Activated naive CD8-positive, alpha-beta T cell treated with anti-CD3 and anti-CD28 coated beads, Interleukin-2, amount 50 U/mL, for 24 hours (primary cell): Measurements from ENCODE around the gene PNKD.

Source experiments
- ATAC-seq: fragments of 150-1000 bp; cut with Tn5 transposase; one replicate; pipeline ENCODE4 v1.10.0; 2021
- DNase-seq: peaks from one replicate; pipeline ENCODE4 v3.0.0; 2021
- H3K27ac Mint-ChIP-seq: one replicate; pipeline ENCODE4 v1.8.0; 2021; ENCODE audit warnings: mild to moderate bottlenecking, mixed read lengths
- H3K27me3 Mint-ChIP-seq: one replicate; pipeline ENCODE4 v1.8.0; 2021; ENCODE audit warnings: mixed read lengths
- H3K36me3 Mint-ChIP-seq: one replicate; pipeline ENCODE4 v1.8.0; 2021; ENCODE audit warnings: low read depth, mixed read lengths
- H3K4me1 Mint-ChIP-seq: one replicate; pipeline ENCODE4 v1.8.0; 2021; ENCODE audit warnings: mixed read lengths
- H3K4me3 Mint-ChIP-seq: one replicate; pipeline ENCODE4 v1.8.0; 2021; ENCODE audit warnings: mild to moderate bottlenecking, moderate library complexity, mixed read lengths
- H3K9me3 Mint-ChIP-seq: one replicate; pipeline ENCODE4 v1.8.0; 2021; ENCODE audit warnings: mixed read lengths

The PNKD gene, protein sequence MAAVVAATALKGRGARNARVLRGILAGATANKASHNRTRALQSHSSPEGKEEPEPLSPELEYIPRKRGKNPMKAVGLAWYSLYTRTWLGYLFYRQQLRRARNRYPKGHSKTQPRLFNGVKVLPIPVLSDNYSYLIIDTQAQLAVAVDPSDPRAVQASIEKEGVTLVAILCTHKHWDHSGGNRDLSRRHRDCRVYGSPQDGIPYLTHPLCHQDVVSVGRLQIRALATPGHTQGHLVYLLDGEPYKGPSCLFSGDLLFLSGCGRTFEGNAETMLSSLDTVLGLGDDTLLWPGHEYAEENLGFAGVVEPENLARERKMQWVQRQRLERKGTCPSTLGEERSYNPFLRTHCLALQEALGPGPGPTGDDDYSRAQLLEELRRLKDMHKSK

DNA sequence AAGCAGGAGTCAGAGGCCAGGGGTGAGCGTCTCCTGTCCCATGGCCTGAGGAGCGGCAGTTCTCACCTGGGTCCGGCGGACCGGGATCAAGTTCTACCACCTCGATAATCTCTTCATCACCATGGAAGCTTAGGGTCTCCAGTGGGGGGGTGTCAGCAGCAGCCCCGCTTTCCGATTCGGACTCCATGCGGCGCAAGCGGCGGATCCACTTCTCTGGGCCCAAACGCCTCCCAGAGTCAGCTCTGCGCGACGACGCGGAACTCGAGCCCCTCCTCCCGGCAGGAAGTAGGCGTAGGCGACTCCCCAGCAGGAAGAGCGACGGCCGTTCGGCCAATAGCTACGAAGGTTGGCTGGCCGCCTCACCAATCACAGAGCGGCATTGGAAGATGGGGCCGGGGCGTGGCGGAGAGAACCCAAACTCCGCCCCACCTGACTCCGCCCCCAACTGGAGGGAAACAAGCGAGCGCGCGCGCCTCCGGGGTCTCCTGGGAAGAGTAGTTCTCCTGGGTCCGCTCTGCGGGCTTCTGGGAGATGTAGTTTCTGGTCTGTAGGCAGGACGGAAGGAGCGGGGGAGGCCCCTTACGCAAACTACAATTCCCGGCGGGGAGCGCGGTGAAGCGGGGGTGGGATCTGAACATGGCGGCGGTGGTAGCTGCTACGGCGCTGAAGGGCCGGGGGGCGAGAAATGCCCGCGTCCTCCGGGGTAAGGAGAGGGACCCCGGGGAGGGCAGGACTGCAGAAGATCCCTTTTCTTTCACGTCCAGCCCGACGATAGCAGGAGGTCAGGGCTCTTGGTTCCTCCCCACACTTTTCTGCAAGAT is at the start of gene PNKD, which contains the start of gene AAMP:
Gene PNKD (plus strand): TSS at position 620 of the 821 bp plus-strand sequence. CDS start 17 bp downstream, at position 637.
Gene AAMP (minus strand): TSS at position 238 of the 821 bp plus-strand sequence. CDS start 51 bp downstream, at position 187.
- Mint-ChIP-seq H3K27me3 (no peaks in the 10 kb centered on the region), H3K4me3 (peak within 1 kb of the TSS; percentile 97), H3K4me1 (peaks cover 39% of the 10 kb centered on the region), H3K9me3 (no peaks in the 10 kb centered on the region), H3K36me3 (peaks cover 22% of the 10 kb centered on the region), H3K27ac (peak within 1 kb of the TSS; percentile 95)
- DNase-seq (peak; percentile 100), ATAC-seq (peak; percentile 95)

DNA sequence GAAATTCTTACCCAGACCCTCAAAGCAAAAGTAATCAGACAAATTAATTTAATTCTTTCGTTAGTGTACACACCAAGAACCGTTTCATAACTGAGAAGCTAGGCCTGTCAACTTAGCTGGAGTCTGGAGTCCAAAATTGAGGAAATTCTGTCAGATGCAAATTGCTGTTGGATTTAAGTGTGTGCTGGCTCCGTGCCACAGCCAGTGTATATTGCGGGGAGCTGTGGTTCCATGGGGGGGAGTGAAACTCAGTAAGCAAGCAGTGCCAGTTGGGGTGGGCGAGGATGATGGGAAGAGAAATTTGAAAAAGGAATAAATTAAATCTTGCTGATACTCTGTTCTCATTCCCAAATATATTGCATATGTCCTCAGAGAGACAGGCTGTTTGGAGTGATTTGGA is 49.3 kb upstream of the PNKD start:
- ATAC-seq (no peak), DNase-seq (no peak)
- H3K4me1 Mint-ChIP-seq = peaks cover 80% of the 10 kb centered on the region
- H3K27me3 Mint-ChIP-seq = peaks cover 2% of the 10 kb centered on the region
- no peaks in the 10 kb centered on the region for H3K9me3 Mint-ChIP-seq
- H3K4me3 Mint-ChIP-seq = peak overlapping the region; percentile 90
- peak overlapping the region; percentile 93 for H3K27ac Mint-ChIP-seq
- peaks cover 80% of the 10 kb centered on the region for H3K36me3 Mint-ChIP-seq

DNA sequence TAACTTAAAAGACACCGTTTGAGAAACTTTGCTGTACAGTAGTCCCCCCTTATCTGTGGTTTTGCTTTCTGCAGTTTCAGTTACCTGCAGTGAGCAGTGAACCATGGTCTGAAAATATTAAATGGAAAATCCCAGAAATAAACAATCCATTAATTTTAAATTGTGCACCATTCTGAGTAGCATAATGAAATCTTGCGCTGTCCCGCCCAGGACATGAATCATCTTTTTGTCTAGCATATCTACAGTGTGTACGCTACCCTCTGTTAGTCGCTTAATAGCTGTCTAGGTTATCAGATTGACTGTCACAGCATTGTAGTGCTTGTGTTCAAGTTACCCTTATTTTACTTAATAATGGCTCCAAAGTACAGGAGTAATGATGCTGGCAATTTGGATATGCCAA is 47.3 kb upstream of the PNKD start:
- peak overlapping the region; percentile 93 for H3K27ac Mint-ChIP-seq
- peaks cover 90% of the 10 kb centered on the region for H3K4me1 Mint-ChIP-seq
- no peaks in the 10 kb centered on the region for H3K9me3 Mint-ChIP-seq
- ATAC-seq = peak; percentile 72
- H3K4me3 Mint-ChIP-seq = peak overlapping the region; percentile 90
- H3K36me3 Mint-ChIP-seq = peaks cover 94% of the 10 kb centered on the region
- no peaks in the 10 kb centered on the region for H3K27me3 Mint-ChIP-seq
- no peak for DNase-seq

DNA sequence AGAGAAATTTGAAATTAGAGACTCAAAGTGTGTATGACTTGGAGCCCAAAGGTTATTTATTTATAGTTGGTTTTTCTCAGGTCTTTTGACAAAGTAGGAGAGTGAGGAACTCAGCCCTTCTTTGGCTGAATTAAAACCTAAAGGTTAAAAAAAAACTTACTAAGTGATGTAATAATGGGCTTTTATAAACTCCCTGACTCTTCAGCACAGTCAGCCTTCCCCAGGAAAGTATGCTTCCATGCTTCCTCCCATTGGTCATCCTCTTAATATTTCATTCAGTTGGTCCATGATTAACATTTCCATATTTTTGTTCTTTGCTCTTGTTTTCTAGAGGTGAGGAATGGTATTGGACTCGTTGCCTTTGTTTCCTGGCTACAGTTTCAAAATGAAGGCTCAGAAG is 46.1 kb upstream of the PNKD start:
- Mint-ChIP-seq H3K27ac (peak overlapping the region; percentile 93), H3K36me3 (peaks cover 94% of the 10 kb centered on the region)
- DNase-seq = no peak

DNA sequence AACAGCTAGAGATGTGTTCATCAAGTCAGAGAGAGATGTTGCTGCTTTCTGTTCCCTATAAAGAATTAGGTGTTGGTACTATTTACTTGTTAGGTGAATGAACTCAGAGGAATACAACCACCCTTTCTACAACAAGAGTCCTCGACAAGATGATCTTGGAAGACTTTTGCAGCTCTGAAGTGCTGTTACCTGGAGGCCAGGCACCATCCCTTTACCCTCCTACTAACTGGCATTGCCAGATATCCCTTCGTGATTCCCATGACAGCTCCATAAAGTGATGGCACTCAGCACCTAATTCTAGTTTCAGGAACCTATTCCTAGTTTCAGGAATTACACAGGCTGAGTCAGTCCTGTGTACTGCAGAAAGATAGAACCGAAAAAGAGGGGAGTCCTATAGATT is 43.4 kb upstream of the PNKD start:
- peaks cover 96% of the 10 kb centered on the region for H3K4me1 Mint-ChIP-seq
- no peaks in the 10 kb centered on the region for H3K9me3 Mint-ChIP-seq
- peak overlapping the region; percentile 21 for H3K4me3 Mint-ChIP-seq
- H3K27ac Mint-ChIP-seq = peak overlapping the region; percentile 93
- ATAC-seq (no peak), DNase-seq (no peak)
- H3K36me3 Mint-ChIP-seq = peaks cover 91% of the 10 kb centered on the region
- no peaks in the 10 kb centered on the region for H3K27me3 Mint-ChIP-seq

More for the DNA sequence above, 46.1 kb upstream of the PNKD start:
- Mint-ChIP-seq H3K27me3 (no peaks in the 10 kb centered on the region), H3K4me3 (peak overlapping the region; percentile 90), H3K4me1 (peaks cover 98% of the 10 kb centered on the region), H3K9me3 (no peaks in the 10 kb centered on the region)
- ATAC-seq = no peak

DNA sequence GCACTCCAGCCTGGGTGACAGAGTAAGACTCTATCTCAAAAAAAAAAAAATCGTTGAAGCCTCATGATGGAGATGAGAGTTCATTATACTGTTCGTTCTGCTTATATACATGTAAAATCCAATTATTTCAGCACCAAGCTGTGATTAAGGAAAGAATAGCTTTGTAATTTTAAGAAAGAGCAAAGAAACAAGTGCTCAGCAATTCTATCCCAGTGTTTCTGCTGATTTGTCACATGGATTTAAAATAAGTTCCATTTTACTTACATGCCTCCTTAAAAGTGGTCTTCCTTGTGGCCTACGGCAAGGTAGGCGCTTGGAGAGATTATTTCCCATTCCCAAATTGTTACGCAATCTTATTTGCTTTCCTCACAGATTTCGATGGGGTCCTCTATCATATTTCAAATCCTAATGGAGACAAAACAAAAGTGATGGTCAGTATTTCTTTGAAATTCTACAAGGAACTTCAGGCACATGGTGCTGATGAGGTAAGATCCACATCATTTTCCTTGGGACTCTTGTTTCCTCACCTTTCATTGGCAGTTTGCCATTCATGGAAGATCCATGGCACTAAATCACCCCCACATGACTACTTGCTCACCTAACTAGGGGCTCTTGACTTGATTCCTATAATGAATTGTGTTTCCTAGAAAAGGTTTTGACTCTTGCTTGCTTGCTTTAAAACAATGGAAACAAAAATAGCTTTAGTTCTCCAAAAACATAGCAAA is 41.8 kb upstream of the PNKD start:
- Mint-ChIP-seq H3K9me3 (no peaks in the 10 kb centered on the region), H3K27ac (peak overlapping the region; percentile 93), H3K4me1 (peaks cover 84% of the 10 kb centered on the region), H3K36me3 (peaks cover 90% of the 10 kb centered on the region), H3K4me3 (peak overlapping the region; percentile 61), H3K27me3 (no peaks in the 10 kb centered on the region)
- ATAC-seq (no peak), DNase-seq (no peak)

DNA sequence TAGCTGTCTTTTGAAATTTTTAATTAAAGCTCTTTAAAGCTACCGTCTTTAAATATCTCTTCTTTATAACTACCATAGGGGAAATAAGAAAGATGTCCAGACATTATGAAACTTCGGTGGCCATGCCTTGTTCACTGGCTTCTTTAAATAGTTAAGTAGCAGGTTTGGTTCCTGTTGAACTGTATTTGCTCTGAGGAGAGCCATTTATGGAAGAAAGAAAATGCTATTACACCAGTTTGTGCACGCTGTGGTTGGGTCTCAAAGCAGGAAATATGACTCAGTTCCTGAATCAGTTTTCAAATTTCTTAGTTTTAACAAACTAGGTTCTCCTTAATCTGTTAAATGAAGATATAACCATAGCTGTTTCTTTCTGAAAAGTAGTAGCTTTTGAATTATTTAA is 41.1 kb upstream of the PNKD start:
- Mint-ChIP-seq H3K9me3 (no peaks in the 10 kb centered on the region), H3K4me3 (peak overlapping the region; percentile 61)

DNA sequence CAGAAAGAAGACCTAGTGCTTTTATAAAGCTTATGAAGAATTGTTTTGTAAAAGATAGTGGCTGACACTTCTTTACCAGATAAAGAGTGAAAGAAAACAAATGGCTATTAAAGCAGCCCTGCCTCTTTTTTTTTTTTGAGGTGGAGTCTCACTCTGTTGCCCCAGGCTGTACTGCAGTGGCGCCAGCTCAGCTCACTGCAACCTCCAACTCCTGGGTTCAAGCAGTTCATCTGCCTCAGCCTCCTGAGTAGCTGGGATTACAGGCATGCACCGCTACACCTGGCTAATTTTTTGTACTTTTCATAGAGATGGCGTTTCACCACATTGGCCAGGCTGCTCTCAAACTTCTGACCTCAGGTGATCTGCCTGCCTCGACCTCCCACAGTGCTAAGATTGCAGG is 40.5 kb upstream of the PNKD start:
- H3K36me3 Mint-ChIP-seq = peaks cover 89% of the 10 kb centered on the region
- ATAC-seq (no peak), DNase-seq (no peak)
- H3K4me3 Mint-ChIP-seq = peak overlapping the region; percentile 58
- H3K9me3 Mint-ChIP-seq = no peaks in the 10 kb centered on the region
- peak overlapping the region; percentile 82 for H3K27ac Mint-ChIP-seq
- H3K4me1 Mint-ChIP-seq = peaks cover 80% of the 10 kb centered on the region
- H3K27me3 Mint-ChIP-seq = no peaks in the 10 kb centered on the region

More for the DNA sequence above, 41.1 kb upstream of the PNKD start:
- ATAC-seq (peak; percentile 81), DNase-seq (peak; percentile 26)
- peak overlapping the region; percentile 93 for H3K27ac Mint-ChIP-seq
- H3K36me3 Mint-ChIP-seq = peaks cover 90% of the 10 kb centered on the region
- H3K27me3 Mint-ChIP-seq = no peaks in the 10 kb centered on the region
- H3K4me1 Mint-ChIP-seq = peaks cover 83% of the 10 kb centered on the region

DNA sequence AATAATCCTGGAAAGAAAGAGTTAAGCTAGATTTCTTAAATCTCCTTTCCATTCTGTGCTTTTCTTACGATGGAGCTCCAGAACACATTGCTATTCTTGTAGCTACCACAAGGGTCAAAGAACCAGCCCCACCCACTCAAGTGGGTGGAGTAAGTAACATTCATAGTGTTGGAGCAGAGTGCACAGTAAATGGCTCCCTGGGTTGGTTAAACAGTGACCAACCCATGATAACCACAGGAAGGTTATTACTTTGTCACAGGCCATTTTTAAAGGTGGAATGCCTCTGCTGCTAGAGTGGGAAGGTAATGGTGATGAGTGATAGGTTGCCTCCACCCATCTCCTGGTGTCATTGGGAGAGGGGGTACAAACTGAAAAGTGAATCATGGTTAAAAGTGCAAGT is 39.4 kb upstream of the PNKD start:
- H3K27me3 Mint-ChIP-seq = no peaks in the 10 kb centered on the region
- peak; percentile 30 for DNase-seq
- peak; percentile 90 for ATAC-seq

DNA sequence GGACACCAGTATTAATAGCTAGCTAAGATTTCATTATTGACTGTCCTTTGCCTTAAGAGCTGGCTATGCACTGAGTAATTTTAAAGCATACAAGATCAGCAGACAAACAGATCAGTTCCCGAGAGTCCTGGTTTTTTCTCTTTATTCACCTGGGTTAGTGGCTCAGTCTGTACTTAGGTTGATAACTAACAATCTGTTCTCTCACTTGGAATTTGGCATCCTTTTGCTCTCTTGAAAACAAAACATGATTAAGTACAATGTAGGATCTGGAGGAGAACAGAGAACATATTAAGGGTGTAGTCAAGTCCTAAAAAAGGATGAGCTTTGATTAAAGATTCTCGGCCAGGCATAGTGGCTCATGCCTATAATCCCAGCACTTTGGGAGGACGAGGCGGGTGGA is 36.8 kb upstream of the PNKD start:
- DNase-seq (no peak), ATAC-seq (no peak)
- Mint-ChIP-seq H3K36me3 (peaks cover 78% of the 10 kb centered on the region), H3K27ac (peak overlapping the region; percentile 65), H3K9me3 (no peaks in the 10 kb centered on the region), H3K4me1 (peaks cover 46% of the 10 kb centered on the region), H3K4me3 (no peak overlapping the region), H3K27me3 (no peaks in the 10 kb centered on the region)

More for the DNA sequence above, 39.4 kb upstream of the PNKD start:
- Mint-ChIP-seq H3K36me3 (peaks cover 88% of the 10 kb centered on the region), H3K9me3 (no peaks in the 10 kb centered on the region), H3K4me3 (peak overlapping the region; percentile 58), H3K4me1 (peaks cover 72% of the 10 kb centered on the region), H3K27ac (peak overlapping the region; percentile 82)

DNA sequence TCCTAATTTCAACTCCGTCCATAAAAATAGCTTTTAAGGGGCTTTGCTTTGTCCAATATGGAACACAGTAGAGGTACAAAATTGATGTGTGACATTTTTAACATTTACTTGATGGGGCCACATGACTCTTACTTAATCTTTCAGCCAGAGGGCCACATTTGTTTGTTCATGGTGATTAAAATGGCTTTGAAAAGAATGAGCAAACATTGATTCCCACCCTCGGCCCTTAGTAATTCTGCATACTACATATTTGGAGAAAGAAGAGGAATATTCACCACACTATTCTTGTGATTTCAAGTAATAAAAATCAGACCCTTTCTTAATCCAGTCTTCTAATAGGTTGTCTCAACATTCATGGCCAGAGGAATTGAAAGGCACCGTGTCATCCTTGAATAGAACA is 35.8 kb upstream of the PNKD start:
- Mint-ChIP-seq H3K36me3 (peaks cover 79% of the 10 kb centered on the region), H3K27ac (peak overlapping the region; percentile 74), H3K27me3 (no peaks in the 10 kb centered on the region), H3K9me3 (no peaks in the 10 kb centered on the region), H3K4me1 (peaks cover 37% of the 10 kb centered on the region), H3K4me3 (no peak overlapping the region)
- DNase-seq = no peak
- ATAC-seq = no peak

DNA sequence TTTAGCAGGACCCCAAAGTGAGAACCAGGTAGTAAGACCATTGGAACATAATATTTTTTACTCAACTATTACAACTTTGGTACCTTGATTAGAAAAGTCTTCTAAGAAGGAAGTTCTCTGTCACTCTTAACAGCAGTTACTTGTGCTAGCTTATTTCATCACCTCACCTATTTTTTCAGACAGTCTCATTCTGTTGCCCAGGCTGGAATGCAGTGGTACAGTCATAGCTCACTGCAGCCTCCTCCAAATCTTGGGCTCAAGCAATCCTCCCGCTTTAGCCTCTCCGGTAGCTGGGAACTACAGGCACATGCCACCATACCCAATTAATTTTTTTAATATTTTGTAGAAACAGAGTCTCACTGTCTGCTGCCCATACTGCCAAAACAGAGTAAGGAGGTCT is 35.3 kb upstream of the PNKD start:
- H3K9me3 Mint-ChIP-seq = no peaks in the 10 kb centered on the region
- peaks cover 32% of the 10 kb centered on the region for H3K4me1 Mint-ChIP-seq
- no peaks in the 10 kb centered on the region for H3K27me3 Mint-ChIP-seq
- no peak for ATAC-seq
- DNase-seq = no peak
- H3K27ac Mint-ChIP-seq = peak overlapping the region; percentile 74
- H3K4me3 Mint-ChIP-seq = no peak overlapping the region
- peaks cover 78% of the 10 kb centered on the region for H3K36me3 Mint-ChIP-seq

DNA sequence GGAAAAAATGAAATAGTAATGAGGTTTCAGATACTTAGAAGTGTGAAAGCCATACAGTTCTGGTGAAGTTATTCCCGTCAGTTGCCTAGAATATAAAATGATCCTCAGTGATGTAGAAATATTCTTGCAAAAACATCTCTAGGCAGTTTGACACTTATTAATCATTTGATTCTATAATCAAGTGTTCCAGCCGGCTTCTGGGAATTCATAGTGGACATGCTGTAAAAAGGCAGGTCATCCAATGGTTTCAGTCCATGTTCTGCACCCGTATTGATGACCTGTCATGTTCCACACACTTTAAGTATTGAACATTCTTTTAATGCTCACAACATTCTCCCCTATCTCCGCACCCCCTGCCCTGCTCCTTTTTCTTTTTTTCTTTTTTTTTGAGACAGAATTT is 33.5 kb upstream of the PNKD start:
- DNase-seq (no peak), ATAC-seq (no peak)
- Mint-ChIP-seq H3K4me3 (no peak overlapping the region), H3K27me3 (no peaks in the 10 kb centered on the region), H3K27ac (no peak overlapping the region), H3K9me3 (no peaks in the 10 kb centered on the region), H3K4me1 (peaks cover 19% of the 10 kb centered on the region), H3K36me3 (peaks cover 76% of the 10 kb centered on the region)

DNA sequence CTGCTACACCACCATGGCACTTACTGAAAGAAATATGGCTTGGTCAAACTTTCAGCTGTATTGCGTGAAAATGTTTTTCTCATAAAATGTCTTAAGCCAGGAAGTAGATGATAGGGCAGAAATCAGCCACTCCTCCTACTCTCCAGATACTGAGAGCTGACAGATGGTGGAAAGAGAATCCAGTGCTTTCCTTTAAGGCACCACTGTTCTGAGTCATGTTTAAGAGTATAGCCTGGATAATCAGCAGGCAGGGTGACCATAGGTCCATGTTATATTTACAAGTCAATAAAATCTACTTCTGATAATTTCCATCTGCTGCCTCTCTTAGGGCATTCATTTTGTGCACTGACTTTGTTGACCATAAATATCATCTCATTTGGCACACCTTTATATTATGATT is 31.4 kb upstream of the PNKD start:
- Mint-ChIP-seq H3K36me3 (peaks cover 73% of the 10 kb centered on the region), H3K27ac (peak overlapping the region; percentile 60), H3K9me3 (no peaks in the 10 kb centered on the region), H3K27me3 (no peaks in the 10 kb centered on the region), H3K4me1 (peaks cover 31% of the 10 kb centered on the region), H3K4me3 (no peak overlapping the region)
- DNase-seq (no peak), ATAC-seq (no peak)
